Suprapubic skin (tissue), 3 donors: ENCODE data around the gene DCP1A.

Experiments used
- POLR2AphosphoS5 ChIP-seq, 3 donors: sonication (generic); formaldehyde crosslinking; IDR thresholded peaks; one replicate each; pipeline ENCODE4 v1.6.1; 2017; ENCODE audit warnings: antibody characterized with exemption in 3 of 3
- TF ChIP-seq, protein P1 (sequence below), 2 donors: fragments of 200-600 bp in 1 of 2; fragments of 450-650 bp in 1 of 2; sonication (generic) in 1 of 2; IDR thresholded peaks; one replicate each; pipeline ENCODE4 v1.5.1; 2016 to 2019; ENCODE audit warnings: antibody characterized with exemption in 2 of 2, mild to moderate bottlenecking in 1 of 2, moderate library complexity in 1 of 2

DNA sequence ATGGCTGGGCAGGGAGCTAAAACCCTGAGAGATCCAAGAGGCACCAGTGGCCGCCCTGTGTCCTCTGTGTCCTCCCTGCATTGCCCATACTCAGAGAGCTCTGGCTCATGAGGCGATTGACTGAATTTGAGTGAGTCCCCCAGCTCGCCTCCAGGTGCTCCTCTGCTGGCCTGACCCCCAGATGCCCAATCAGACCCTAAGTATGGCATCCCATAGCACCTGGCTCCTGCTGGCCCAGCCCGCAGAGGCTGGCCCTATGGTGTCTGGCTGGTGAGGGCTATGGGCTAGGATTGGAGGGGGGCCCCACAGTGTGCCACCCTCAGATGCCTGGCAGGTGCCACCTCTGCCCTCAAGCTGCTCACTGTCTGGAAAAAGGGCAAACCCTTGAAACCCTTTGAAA is 89.9 kb downstream of the DCP1A start:
- no peak for TF ChIP-seq POLR2AphosphoS5 (IDR thresholded peaks at IDR 0.05)
- TF ChIP-seq, protein P1, sequence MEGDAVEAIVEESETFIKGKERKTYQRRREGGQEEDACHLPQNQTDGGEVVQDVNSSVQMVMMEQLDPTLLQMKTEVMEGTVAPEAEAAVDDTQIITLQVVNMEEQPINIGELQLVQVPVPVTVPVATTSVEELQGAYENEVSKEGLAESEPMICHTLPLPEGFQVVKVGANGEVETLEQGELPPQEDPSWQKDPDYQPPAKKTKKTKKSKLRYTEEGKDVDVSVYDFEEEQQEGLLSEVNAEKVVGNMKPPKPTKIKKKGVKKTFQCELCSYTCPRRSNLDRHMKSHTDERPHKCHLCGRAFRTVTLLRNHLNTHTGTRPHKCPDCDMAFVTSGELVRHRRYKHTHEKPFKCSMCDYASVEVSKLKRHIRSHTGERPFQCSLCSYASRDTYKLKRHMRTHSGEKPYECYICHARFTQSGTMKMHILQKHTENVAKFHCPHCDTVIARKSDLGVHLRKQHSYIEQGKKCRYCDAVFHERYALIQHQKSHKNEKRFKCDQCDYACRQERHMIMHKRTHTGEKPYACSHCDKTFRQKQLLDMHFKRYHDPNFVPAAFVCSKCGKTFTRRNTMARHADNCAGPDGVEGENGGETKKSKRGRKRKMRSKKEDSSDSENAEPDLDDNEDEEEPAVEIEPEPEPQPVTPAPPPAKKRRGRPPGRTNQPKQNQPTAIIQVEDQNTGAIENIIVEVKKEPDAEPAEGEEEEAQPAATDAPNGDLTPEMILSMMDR (IDR thresholded peaks at IDR 0.05): no peak
